MM.1S (cell line): Measurements from ENCODE around the gene KATNAL2.

Experiments used
- CTCF ChIP-seq: fragments of 300-600 bp; sonication (generic); IDR thresholded peaks from 2 replicates; pipeline ENCODE4 v1.5.1; 2016; ENCODE audit warnings: antibody characterized with exemption, low read length, mixed read lengths
- EZH2 ChIP-seq: fragments of 300-600 bp; sonication (generic); optimal IDR thresholded peaks from 2 replicates; pipeline ENCODE3; 2017; ENCODE audit warnings: low read depth, mild to moderate bottlenecking, antibody characterized with exemption, low read length, mixed read lengths
- EZH2phosphoT487 ChIP-seq: fragments of 300-600 bp; sonication (generic); IDR thresholded peaks from 2 replicates; pipeline ENCODE4 v1.6.1; 2018; ENCODE audit warnings: antibody characterized with exemption, low read length

DNA sequence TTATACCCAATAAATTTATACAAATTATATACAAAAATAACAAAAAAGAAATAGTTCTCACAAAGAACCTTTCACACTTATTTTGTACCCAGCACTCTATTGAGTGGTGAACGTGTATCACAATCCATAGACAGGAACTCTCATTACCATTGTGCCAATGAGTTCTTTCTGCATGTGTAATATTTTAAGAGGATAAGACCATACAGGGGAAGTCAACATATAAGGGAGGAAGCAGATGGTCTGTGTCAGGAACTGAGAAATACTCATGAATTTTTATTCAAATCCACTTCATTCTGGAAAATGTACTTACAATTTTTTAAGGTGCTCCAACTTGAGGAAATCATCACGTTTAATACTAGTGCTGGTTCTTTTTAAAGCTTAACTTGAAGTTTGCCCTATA is 145.1 kb downstream of the KATNAL2 start:
- no peak for TF ChIP-seq CTCF
- no peak for TF ChIP-seq EZH2
- TF ChIP-seq EZH2phosphoT487: no peak
